ENCODE data around the gene RIMS4.
A peak's percentile ranks its signal among the peaks of the same experiment; 100 is the strongest.
"Not testable (repeated sequence)": the region's sequence is repeated elsewhere in the genome, so short reads cannot be mapped to it uniquely, and the experiment has no call there.

The RIMS4 gene

DNA sequence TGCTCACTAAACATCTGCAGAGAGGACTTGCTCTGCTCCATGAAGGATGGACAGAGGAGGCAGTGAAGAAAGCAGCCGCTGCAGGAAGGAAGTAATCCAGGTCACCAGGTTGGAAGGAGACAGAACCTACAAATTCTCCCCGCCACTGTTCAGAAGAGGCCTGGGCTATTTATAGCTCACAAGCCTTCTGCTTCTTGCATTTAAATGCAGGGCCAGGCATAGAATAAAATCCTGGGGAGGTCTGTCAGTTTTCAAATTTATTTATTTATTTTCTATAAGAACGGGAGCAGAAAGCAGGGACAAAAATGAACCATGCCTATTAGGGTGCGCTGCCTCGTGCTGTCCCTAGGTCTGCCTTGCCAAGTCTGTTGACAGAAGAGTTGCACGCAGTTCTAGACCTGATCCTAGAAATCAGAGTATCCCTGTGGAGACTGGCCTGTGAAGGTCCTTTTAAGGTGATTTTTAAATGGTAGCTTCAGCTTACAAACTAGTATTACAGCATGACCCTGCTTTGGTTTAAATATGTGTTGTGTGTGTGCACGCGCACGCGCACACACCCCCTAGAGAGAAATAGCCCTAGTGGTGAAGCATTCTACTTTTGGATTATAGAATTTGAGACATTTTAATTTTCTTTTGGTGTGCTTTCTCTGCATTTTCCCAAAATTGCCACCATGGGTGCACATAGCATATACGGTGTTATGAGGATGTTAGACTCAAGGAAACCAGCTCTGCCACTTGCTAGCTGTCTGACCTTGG lies 19.5 kb downstream of the RIMS4 start:
- no peak for DNase-seq

DNA sequence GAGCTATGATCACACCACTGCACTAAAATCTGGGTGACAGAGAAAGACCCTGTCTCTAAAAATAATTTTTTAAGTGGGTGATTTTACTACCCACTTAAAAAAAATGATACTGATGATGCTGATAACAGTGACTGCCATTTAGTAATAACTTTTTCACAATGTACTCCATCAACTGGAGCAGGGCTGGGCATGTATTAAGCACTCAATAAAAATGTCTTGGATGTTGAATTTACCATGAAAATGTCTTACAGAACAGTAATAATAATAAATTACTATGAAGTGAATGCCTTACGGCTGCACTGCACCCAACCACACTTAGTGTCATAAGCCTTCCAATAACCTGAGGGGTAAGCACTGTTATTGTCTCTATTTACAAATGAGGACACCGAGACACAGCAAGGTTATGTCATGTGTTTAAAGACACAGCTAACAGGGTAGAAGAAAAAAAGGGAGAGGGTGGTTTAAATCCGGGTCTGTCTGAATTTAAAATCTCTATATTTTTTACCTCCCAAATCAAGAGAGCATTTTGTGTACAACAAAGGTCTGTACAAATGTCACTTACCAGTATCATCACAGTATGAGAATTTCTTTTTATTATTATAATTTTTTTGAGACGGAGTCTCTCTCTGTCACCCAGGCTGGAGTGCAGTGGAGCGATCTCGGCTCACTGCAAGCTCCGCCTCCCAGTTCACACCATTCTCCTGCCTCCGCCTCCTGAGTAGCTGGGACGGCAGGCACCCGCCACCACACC lies 21.5 kb downstream of the RIMS4 start:
- no peak for DNase-seq

DNA sequence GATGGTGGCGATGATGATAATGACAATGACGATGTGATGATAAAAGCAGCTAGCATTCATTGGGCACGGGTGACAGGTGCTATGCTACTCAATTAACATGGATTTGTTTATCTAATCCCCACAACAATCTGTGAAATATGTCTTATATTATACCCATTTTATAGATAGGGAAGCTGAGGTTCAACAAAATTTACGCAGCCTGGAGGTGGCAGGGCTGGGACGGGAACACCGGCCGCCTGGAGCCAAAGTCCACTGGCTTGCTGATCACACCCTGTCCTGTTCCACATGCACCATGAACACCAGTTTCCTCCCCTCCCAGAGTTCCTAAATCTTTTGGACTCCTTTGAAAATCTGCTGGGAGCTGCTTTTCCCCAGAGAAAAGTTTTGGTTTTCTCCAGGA lies 23.0 kb downstream of the RIMS4 start:
- DNase-seq = no peak

DNA sequence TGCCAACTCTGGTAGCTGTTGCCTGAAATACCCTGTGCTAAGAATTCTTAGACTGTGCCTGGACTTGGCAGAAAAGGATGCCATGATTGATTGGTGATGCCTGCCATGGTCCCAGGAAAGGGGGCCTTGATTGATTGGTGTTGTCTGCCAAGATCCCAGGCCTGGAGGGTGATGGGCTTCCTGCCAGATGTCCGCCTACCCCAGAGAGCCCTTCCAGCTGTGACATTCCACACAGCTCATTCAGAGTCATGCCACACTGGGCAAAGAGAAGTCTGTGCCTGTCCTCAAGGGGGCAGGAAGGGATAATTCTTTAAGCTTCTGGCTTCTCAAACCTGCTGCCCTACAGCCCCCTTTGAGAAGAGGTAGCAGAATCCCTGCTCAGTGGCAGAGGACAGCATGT lies 24.6 kb downstream of the RIMS4 start:
- DNase-seq = peak; percentile 54

DNA sequence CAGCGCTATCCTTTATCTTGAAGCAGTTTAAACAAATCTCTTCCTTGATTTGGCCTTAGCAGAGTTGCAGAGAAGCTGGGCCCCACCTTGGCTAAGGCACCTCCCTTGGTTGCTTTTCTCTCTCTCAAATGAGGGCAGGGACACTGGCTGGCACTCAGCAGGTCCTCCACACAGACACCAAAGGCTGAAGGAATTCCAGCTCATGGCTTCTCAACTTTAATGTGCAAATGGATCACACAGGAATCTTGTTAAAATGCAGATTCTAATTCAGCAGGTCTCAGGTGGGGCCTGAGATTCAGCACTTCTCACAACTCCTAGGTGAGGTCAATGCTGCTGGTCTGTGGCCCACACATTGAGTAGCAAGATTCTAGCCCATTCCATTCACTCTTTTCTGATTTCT lies 25.7 kb downstream of the RIMS4 start:
- DNase-seq = no peak

DNA sequence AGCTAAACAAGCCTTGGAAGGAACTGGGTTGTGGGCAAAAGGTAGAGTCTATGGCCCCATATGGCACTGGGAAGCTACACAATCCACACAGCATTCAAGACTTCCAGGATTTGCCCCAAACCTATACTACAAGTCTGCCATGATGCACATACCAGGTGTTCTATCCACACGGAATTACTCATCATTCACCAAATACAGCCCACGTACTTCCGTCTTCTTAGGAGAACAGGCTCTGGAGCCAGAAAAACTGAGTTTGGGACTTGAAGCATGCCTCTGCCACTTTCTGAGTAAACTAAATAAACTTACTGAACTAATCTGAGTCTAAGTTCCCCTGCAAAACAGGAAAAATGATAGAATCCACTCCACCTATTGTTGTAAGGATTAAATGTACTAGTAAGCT lies 28.6 kb downstream of the RIMS4 start:
- DNase-seq = no peak

DNA sequence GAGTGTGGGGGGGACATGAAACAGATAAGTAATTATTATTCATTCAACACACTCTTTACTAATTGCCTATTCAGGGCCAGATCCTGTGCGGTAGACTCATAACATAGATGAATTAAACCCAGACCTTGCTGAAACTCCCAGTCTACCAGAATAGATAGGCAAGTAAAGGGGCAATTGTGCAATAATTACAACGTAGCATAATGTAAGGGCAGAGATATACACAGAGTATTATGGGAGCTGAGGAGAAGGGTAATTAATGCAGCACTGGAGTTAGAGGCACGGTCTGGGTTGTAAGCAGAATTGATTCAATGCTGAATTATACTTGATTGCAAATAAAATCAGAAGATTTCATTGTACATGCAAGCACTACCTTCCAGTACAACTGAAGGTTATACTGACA lies 29.2 kb downstream of the RIMS4 start:
- DNase-seq = no peak

DNA sequence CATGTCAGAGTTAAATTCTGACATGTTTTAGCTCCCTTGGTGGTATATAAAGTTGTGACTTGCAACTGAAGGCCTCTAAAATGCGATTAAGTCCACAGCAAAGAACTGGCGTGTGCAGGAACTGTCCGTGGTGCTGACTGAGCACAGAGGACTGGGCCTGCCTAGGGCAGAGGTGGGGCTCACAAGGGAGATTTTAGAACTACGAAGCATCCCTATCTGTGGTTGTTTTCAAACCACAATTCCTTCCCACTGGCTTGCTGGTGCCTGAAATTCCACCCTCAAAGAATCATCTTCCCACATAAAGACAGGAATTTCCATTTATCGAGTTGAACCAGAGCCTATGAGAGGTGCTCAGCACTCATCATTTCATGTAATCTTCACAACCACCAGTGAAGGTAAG lies 30.1 kb downstream of the RIMS4 start:
- no peak for DNase-seq

DNA sequence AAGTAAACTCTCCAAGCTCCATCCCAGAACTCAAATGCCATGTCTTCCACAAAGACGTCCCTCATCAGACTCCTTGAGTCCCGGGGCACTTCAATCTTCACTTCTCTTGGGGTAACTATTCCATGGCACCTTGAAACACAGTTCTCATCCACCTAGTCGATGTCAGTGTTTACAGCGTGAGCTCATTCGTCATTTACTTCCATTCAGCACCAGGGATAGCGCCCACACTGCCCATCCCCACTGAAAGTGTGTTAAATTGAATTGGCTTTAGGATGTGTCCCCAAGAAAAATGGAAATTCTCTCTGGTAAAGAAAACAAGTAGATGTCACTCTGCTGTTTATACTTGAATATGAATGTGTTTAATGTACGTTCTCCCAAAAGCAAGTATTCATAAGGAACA lies 33.4 kb downstream of the RIMS4 start:
- DNase-seq = no peak

DNA sequence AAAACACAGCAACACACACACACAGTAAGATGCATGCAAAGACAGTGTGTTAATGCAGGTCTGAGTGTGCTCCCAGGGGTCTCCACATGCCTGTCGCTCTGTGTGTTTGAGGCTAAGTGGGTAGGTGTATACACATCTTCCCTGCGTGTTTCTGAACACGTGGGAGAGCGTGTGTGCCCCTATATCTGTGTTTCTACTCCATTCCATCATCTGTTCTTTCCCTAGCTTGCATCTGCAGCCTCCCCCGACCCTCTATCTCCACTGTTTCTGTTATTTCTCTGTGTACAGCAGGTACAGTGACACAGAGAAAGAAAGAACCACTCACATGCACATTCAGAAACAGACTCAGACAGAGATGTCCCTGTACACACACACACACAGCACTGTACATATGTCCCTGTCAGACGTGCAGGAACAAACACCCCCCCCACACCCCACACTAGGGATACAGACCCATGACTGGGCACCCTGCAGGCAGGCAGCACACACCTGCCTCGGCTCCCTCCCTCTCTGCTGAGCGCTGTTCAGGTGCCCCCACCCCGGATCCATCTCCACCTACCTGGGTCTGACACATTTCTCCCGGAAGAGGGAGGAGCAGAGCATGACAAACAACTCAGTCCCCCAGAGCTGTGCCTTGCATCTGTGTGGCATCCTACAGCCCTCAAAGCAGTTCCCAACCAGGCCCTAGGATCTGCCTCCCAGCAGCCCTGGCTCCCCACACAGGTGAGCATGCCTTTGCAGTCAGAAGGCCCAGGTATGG lies 37.1 kb downstream of the RIMS4 start:
- DNase-seq = peak; percentile 66

DNA sequence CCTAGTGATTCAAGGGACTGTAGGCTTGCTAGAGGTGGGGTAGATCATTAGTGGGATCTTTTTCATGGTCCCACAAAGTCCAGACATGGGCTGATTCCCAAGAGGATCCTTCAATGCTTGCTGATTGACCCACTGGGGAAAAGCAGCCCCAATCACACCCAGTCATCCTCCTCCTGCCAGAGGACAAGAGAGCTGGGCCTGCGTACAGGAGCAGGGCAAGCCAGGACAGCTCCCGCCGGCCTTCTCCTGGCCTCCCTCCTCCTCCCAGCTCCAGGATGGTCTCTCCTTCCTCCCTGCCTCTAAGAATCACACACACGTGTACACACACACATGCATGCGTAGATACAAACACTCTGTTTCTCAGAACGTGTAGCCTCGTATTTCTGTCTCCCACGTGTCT lies 37.7 kb downstream of the RIMS4 start:
- DNase-seq = no peak

DNA sequence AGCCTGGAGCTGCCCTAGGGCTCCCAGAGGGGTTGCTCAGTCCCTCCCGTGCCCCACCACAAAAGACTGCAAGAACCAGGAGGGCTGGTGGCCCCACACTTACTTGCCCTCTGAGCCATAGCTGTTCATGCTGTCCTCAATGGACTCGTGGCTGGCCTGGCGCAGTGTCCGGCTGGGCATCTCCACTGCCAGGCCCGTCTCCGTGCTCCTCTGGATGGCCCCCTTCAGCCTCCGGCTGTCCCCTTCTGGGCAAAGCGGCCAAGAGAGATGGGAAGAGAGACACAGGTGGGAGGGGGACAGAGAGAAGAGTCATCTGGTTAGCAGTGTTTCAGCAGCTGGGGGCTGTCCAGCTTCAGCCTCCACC lies 39.2 kb downstream of the RIMS4 start:
- DNase-seq = no peak

DNA sequence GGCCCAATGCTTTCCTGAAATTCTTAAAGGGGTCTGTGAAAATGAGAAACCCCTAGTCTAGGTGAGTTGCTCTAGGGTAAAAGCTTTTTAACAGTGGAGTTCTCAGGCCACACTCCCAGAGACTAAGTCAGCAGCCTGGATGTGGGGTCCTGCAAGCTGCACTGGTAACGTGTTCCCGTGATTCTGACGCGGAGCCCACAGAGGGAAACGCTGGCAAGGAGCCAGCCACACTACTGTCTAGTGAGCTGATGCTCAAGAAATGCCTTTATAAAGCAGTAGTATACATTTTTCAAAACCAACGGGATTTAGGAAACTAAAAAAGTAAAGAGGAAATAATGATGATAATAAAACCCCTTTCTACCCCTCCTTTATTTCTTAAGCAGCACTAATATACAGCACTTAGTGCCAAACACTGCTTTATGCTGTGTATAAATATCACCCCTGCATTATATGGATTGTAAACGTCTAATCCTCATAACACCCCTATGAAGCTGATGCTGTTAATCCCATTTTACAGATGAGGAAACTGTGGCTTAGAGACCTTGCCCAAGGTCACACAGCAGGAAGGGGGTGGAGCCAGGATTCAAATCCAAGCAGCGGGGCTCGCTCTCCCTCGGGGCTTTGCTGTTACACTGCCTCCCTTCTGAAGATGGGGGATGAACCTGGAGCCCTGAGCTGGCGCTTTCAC lies 39.7 kb downstream of the RIMS4 start:
- DNase-seq = no peak

DNA sequence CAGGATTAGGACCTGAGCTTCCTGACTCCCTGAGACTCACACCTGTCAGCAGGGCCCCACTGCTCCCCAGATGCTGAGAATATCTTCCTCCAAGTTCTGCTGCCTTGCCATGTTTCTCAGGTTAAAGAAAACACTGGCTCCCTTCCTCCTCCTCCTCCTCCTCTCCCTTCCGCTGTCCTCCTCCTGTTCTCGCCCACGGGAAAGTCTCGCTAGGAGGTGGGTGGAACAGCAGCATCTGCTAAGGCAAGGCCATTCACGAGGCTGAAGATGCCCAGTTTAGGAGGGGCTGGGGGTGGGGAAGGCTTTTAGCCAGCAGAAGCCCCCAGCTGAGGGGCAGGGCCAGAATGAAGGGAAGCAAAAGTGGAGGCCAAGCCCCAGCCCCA lies 40.9 kb downstream of the RIMS4 start:
- DNase-seq = no peak

DNA sequence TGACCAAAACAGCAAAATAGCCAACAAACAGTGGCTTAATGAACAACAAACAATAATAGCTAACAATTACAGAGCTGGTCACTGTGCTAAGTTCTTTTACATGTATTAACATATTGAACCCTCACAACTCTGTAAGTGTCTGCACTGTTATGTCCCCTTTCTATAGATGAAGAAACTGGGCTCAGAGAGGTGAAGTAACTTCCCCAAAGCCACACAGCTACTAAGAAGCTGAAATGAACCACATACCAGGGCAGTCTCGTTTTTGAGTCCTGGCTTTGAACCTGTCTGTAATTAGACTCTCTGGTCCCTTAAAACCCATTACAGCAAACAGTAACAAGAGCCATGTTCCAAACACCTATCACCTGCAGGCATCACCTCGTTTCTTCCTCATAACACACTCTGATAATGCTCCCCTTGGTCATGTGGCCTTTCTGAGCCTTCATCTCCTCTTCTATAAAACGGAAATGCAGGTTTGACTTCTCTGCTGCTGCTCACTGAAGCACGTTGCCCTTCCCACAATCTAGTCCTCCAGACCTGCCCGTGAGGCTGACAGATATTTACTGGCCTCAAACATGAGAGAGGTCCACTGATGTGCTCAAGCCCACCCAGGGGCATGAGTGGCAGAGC lies 41.4 kb downstream of the RIMS4 start:
- no peak for DNase-seq

DNA sequence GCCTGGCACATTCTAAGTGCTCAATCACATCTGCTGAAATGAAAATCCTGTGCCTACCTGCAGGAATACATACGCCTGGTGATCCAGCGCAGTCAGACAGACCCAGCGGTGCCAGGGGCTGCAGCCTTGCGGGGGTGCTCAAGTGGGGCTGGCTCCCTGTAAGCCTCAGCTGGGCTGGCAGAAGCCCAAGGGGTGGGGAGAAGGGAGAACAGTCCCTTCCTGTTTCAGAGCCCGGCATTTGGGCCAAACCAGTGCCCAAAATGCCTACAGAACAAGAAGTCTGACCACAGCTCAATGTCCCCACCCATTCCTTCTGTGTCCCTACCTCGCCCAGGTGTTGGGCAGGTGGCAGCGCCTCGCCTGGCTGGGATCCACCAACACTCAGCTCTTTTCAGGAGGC lies 42.1 kb downstream of the RIMS4 start:
- no peak for DNase-seq

DNA sequence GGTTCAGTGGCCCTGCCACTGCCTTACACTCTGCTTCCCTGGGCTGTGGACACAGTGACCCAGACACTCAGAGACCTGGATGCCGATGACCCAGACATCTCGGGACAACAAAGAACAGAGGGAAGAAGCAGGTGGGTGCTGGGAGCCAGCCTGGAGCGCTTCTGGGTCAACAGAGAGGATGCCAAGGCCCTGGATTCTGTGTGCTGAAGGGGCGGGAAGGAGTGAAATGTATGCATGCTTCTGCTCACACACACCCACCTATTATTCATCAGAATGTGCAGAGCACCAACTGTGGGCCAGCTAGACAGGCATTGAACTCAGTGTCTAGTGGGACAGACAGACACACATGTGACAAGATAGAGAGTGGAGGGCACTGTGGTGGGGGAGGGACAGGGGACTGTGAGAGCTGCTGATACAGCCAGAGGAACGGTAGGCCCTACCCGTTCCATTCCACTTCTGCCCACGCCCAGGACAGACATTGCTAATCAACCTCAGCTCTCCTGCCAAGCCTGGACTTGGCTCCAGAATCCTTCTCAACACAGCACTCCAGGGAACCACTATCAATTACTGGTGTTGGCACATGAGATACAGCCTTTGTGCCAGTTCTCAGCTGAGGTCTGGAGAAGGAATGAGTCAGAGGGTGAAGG lies 44.5 kb downstream of the RIMS4 start:
- DNase-seq = no peak

DNA sequence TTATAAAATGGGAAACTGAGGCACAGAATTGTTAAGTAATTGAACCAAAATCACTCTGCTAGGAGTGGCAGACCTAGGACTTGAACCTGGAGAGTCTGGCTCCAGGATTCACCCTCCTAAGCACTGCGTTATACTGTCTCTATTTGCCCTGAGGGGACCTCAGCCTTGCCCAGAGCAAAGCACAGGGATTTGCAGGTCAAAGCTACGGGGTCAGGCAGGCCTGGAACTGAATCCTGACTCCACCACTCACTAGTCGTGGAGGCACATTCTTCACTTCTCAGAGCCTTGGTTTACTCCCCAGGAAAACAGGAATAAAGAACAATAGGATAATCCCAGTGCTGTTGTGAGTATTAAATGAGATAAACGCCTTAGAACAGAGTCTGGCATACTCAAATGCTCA lies 45.3 kb downstream of the RIMS4 start:
- DNase-seq = no peak

DNA sequence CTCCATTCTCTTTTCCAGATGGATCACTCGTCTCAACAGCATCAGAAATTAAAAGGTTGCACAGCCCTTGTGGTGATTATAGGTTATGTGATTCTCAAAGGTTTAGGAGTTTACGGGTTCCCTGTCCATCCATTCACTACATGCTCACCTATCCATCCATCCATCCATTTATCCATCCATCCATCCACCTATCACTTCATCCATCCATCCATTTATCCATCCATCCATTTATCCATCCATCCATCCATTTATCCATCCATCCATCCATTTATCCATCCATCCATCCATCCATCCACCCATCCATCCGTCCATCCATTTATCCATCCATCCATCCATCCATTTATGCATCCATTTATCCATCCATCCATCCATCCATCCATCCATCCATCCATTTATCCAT lies 46.5 kb downstream of the RIMS4 start:
- DNase-seq = not testable (repeated sequence)

DNA sequence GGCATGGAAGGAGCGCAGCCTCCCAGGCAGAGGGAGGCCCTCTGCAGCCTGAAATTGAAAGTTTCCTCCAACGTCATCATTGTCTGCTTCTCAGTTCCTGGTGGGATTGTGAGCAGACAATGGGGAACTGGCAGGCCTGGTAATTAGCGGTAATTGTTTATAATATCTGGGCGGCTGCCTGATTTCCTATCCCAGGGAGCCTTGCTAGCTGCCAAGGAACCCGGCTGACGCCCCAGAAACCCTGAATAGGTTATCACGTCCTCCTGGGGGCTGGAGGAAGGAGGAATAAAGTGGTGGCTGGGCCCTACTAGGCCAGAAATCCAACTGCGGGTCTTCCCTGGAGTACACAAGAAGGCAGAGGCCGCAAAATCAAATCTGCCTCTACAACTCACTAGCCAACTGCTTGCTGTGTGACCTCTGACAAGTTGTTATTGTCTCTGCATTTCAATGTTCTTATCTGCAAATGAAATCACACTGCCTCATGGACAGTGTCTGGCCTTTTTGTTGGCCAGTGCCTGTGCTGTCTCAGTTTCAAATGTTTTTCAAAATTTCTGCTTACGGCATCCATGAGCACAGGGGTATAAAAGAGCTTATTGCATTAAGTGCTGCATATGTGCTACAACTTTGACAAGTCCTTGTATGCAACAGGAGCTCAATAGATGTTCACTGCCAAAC lies 47.7 kb downstream of the RIMS4 start:
- DNase-seq = no peak

DNA sequence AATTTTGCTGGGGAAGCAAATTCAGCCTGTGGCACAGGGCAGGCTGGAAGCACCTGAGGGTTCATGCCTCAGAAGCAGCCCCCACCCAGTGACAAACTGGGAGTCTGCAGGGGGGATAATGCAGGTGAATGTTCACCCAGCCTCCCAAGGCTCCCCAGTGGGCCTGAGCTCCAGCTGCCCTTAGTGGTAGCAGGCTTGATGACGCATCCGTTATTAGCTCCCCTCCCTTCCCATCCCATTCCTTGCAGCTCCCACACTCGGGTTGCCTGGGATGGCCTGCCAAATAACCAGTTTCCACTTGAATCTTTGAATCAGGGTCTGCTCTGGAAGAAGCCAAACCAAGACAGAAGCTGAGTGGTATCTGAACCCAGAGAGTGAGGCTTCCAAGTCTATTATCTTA lies 48.9 kb downstream of the RIMS4 start:
- DNase-seq = no peak

DNA sequence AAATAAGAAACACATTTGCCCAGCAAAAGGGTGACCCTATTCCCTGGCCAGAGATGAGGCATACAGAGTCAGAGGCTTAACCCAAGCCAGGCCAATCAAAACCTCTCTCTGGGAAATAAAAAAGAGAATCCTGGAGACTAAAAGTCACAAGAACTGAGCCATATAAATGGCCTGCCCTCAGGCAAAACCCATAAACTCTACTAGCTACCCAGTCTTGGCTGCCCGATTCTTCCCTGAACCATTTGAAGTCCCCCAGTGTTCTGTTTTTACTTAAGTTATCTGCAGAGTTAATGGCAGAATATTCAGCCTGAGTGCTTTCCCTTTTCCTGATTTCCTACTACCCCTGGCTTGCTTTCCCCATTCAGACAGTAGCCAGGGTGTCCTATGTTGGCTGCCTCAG lies 50.8 kb downstream of the RIMS4 start:
- no peak for DNase-seq
